Erythroblast (primary cell): ENCODE data around the gene TSC1.

Experiments
- DNase-seq, 2 experiments: peaks; one replicate each; lab custom pipeline; 2025; lab: John Stamatoyannopoulos, UW
- GATA1 ChIP-seq: IDR thresholded peaks from 2 replicates; pipeline ENCODE4 v1.6.1; 2011; ENCODE audit warnings: low read depth, mild to moderate bottlenecking, control low read depth, low read length, moderate library complexity
- POLR2A ChIP-seq: IDR thresholded peaks from 2 replicates; pipeline ENCODE4 v1.6.1; 2011; ENCODE audit warnings: mild to moderate bottlenecking, low read length

The TSC1 gene

DNA sequence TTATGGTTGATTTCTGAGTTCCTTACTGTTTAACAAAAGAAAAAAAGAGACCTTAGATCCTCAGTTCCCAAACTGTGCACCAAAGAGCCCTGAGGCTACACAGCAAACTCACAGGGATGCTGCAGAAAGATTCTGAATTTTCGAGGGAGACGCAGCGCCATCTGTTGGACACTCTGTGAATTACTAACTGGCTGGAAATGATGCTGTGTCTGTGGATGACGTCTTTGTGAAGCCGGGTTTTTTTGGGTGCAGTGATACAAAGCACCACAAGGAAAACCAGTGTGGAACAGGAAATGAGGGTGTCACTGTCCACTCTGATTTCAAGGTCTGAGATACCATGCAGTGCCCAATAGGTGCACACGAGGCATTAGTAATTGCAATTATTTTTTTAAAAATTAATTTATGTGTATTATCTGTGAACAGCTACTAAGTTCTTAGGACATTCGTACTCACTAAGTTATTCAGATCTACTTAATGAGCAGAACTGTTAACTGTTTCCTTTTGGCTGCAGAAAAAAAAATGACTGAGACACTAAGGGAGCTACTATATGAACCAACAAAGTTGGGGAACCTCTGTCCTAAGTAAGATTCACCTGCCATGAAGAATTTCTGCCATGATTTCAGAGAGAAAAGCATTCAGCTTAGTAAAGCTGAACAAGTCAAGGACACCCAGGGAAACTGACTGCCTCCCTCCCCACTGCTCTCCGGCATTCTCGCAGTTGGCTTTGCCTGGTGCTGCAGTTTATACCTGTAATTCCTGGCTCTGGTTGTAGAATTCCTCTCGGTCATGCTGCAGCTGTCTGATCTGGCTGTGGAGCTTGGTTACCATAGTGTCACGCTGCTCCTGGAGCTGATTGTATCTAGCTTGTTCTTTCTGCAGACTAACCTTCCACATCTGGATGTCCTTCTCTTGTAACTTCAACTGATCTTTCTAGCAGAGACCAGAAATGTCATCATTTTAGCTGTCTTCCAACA lies 42.3 kb downstream of the TSC1 start:
- TF ChIP-seq GATA1 (no peak), POLR2A (no peak)
- DNase-seq = peak; percentile 87 to 91

DNA sequence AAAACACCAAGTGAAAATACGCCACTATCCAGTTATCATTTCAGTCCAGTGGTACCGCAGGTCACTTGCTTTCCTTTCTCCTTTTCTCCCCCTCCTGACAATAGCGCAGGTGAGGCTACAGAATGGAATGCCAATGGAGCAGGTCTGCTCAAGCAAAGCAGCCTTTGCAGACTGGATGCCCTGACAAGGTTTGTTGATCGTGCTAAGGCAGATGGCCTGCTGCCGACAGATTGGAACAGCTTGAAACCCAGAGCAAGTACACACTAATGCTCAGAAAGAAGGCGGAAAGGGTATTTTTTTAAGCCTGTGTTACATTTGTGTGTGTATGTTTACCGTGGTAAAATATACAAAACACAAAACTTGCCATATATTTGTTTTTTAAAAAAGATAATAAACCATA lies 46.4 kb downstream of the TSC1 start:
- no peak for DNase-seq
- TF ChIP-seq POLR2A (no peak), GATA1 (no peak)

DNA sequence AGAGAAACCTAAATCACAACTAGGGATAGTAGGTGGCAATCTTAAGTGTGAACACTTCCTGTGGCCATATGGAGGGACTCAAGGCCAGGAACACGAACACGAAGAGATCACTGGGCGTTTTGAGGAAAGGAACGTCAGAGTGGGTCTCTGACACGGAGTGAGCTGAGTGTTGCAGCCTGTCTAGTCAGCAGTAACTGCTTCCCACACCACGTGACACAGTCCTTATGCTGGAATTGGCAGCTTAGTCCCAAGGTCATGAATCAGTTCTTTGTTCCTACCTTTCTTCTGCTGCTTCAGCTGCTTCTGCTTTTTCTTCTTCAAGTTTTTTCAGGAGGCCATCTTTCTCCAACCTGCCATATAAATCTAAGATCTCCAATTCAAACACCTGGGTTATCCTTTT lies 47.5 kb downstream of the TSC1 start:
- no peak for TF ChIP-seq GATA1
- TF ChIP-seq POLR2A = no peak
- DNase-seq = no peak

DNA sequence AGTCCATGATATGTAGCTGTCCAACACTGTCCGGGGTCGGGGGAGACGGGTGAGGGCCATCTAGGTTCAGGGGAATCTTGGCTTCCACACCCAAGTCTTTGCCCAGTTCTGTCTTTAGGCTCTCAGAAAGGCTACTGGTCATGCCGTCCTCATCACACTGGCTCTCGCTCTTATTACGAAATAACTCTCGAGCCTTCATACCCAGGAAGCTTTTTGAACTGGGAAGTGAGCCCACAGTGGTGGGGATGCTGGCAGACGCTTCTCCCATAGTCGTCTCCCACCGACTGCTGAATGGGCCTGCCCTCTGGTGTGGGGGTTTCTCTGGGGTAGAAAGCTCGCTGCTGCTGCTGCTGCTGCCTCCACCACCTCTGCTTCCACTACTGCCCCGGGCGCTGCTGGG lies 48.2 kb downstream of the TSC1 start:
- no peak for TF ChIP-seq POLR2A
- no peak for TF ChIP-seq GATA1
- DNase-seq = no peak

DNA sequence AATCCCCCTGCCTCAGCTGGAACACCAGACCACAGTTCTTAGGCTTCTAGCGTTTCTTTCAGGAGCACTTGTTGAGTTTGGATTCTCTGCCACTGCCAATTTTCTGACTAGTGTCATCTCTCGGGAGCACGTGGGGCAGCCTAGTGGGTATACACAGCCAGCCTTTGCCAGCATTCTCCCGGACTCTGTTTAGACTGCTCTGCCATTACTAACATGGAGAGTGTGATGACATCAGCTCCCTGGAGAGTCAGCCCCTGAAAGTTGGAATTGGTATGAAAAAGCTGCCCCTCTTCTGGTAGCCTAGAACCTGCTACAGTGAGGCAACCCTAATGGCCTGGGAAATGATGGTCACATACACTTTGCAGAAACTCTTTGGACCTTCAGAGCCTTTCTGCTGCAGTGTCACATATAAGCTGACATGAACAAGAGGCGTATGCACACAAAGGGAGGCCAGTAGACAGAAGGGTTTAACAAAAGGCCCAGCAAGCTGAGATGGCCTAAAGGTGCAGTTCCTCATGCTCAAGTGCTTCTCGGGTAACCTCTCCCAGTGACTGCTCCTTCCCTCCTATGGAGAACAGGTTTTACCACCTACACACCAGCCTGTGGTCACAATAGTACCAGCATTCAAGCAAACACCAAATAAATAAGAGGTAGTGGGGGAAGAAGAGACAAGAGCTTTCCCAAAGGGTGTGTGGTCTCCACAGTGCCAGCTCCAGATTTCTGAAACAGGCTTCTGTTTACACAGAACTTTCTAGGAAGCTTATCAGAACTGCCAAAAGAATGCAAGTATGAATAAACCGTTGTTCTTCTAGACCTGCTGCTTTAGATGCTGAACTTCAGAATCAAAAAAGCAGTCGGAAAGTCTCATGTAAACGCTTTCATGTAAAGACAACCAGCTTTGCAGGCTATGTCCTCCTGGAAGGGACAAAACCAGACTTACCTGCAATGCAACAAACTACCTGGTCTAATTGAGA lies 49.3 kb downstream of the TSC1 start:
- peak in 1 of 2 experiments; percentile 43 for DNase-seq
- no peak for TF ChIP-seq GATA1
- no peak for TF ChIP-seq POLR2A

DNA sequence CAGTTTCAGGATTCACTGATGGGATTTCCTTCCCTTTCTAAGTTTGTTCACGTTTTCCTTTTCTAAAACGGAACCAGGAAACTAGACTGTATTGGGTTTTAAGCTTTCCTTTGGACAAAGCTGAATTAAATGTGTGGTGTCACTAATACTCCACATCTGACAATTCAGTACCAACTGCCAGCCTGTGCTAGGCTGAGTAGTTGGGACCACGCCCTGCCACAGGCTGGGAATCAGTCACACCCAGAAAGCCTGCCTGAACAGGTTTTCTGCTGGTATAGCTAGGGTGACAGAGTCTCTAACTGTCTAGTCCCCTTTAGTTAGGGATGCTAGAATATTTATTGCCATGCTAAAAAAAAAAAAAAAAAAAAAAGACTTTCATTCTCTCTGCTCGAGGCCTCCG lies 50.1 kb downstream of the TSC1 start:
- no peak for TF ChIP-seq GATA1
- peak; percentile 83 for TF ChIP-seq POLR2A
- DNase-seq = peak; percentile 86 to 90

DNA sequence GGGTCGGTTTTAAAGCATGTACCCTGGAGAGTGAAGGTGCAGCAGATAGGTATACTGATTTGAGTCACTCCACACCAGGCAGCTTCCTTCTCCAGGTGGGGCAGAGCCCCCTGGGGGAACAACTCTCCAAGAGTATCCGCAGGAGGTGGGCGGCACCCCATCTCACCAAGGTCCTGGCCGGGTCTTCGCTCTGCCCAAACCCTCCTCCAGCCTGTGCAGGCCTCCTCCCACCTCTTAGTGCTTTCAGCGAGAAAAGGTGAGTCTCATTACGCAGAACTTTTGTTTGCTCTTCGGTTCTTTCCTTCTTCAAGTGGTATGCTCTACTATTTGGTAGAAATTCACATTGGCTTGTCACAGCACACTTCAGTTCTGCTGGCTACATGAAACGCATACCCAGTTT lies 52.0 kb downstream of the TSC1 start:
- DNase-seq = no peak
- TF ChIP-seq POLR2A (no peak), GATA1 (no peak)

DNA sequence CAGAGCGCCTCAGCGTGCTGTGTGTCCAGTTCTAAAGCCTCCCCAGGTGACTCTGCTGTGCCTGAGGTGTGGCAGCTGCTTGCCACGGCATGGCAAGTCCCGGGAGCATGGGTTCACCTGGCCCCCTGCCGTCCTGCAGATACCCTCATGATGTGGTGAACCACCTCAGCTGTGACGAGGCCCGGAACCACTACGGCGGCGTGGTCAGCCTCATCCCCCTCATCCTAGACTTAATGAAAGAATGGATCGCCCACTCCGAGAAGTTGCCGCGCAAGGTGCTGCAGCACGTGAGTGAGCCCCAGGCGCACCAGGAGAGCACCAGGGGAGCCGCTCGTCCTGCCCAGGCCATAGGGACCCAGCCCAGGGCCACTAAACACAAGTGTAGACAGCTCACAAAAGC lies 56.3 kb downstream of the TSC1 start:
- no peak for DNase-seq

DNA sequence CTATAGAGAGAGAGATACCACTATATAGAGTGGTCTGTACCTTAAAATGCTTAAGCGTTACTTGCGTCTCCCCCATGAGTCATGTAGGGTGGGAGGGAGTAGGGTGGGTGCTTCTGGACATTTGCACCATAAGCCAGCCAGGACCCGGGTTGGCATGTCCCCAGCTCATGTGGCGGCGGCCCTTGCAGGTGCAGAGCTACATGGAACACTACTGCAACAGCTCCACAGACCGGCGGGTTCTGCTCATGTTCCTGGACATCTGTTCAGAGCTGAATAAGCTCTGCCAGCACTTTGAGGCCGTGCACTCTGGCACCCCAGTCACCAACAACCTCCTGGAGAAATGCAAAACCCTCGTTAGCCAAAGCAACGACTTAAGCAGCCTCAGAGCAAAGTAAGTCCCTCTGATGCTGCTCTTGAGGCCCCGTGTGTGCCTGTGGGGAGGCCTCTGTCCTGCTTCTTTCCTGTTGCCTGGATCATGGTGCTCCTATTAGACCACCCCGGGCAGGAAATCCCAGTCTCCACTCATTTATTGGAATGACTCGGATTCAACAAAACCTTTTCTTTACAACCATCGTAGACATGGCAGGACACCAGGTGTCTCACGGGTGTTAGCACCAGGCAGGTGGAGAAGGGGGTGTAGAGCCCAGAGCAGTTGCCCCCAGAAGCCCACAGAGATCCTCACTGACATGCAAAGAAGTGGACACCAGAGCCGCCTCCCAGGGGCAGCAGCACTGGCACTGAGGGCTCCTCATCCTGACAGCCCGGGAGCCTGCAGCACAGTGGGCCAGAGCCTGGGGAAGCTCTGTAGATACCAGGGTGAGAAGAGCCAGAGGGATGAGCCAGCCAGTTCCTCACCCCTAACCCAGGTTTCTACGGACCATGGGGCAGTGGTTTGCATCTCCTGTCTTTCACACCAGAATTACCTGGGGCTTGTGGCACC lies 57.0 kb downstream of the TSC1 start:
- TF ChIP-seq GATA1 (no peak), POLR2A (no peak)
- DNase-seq = no peak

More for the DNA sequence above, 56.3 kb downstream of the TSC1 start:
- TF ChIP-seq GATA1 (no peak), POLR2A (no peak)

DNA sequence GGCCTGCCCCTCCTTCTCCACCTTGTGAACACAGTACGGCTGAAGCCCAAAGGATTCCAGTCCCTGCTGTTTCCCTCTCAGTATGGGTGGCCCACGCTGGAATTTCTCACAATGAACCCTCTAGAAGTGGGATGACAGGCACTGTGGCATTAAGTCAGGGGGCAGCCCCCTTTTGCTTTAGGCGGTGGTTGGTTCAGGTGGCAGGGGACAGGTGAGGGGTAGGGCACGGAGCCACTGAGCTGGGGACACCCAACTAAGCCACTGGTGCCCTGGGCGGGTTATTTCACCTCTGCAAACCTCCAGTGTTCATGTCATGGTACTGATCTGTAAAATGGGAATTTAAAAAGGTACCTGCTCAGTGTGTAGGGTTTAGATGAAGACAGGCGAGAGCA lies 58.1 kb downstream of the TSC1 start:
- no peak for TF ChIP-seq POLR2A
- TF ChIP-seq GATA1 = no peak
- no peak for DNase-seq

DNA sequence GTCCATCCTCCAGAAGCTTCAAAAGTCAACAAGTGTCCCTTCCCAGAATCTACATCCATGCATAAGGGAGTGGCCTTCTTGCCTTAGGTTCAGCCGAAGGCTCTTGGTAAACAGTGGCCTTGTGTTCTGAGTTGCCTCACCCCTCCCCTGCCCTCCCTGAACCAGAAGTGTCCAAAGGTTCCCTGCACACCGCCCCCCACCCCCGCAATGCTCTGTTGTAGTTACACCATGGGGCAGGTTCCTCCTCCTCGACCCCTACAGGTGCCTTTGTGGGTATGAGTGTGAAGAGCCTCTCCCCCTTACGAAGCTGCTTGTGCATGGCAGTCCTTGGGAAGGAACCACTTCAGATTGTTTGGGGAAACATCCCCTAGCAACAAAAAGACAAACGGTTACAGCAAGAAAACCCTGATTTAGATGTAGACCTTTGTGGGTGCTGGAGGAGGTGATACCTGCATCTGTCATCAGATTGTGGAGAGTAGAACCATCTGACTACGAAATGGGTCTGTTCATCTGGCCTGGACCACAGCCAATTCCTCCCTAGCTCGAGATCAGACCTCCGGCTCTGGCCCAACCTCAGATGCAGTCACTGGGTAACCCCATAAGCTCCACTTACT lies 58.6 kb downstream of the TSC1 start:
- no peak for TF ChIP-seq GATA1
- no peak for TF ChIP-seq POLR2A
- no peak for DNase-seq
